Measurements from ENCODE around the gene UGT3A2.

UGT3A2 gene

DNA sequence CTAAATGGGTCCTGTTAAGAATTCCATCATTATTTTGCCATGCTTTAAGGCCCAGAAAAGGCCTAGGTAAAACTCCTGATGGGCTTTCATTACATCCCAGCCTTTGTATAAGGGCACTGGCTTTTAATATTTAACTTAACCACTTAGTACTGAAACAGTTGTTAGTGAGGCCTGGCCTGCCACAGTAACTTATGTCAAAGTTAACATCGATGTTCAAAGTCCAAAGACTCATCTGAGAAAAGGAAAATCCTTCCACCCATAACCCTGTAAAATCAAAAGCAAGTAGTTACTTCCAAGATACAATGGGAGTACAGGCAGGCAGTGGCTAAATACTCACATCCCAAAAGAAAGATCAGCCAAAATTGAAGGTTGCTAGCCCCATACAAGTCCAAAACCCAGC, 60.5 kb downstream of the UGT3A2 start:
- no peak for DNase-seq (ENCODE audit: low spot score)

DNA sequence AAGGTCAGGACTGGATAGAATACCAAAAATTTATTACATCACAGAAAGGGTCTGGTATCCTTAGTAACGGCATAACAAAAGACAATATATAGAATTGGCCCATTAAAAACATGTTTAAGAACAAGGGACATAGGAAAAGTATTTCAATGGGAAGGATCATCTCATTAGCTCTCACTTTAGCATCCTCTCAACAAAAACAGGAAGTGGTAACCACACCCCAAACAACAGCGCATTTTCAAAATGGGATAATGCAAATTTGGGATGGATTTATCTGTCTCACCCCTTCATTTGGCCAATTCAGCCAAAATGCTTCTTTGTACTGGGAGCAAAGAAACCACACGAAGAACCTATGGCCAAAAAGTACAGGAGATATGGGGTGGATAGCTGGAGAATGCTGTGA, 65.7 kb downstream of the UGT3A2 start:
- DNase-seq (ENCODE audit: low spot score), result no peak

DNA sequence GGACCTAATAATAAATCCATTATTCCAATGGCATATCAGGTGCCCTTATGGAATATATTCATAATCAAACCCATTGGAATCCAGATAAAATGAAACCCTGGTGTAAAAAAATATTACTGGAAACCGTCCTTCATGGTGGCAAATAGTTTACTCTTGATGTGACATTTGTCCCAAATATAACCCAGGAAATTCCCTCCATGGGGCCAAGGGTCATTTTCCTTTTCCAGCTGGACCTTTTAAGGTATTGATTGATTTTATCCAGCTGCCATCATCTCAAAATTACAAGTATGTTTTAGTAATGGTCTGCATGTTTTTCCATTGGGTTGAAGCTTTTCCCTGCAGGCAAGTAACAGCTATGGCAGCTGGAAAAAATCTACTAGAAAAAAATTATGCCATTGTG, 67.1 kb downstream of the UGT3A2 start:
- DNase-seq (ENCODE audit: low spot score), result no peak

DNA sequence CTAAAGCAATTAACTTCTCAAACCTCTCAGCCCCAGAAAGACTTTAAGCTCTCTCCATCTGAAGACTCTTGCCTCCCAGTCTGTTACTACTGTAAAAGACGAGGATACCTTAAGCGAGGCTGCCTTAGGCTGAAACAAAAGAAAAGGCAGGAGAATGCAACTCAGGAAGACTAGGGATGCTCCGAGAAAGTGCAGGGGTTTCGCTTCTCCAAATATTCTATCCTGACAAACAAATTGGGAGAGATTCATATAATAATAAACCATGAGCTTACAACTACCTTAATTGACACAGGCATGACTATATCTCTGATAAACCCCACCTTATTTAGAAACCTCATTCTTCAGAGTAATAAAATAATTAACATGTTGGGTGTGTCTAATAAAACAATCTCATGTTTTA, 70.6 kb downstream of the UGT3A2 start:
- no peak for DNase-seq (ENCODE audit: low spot score)

DNA sequence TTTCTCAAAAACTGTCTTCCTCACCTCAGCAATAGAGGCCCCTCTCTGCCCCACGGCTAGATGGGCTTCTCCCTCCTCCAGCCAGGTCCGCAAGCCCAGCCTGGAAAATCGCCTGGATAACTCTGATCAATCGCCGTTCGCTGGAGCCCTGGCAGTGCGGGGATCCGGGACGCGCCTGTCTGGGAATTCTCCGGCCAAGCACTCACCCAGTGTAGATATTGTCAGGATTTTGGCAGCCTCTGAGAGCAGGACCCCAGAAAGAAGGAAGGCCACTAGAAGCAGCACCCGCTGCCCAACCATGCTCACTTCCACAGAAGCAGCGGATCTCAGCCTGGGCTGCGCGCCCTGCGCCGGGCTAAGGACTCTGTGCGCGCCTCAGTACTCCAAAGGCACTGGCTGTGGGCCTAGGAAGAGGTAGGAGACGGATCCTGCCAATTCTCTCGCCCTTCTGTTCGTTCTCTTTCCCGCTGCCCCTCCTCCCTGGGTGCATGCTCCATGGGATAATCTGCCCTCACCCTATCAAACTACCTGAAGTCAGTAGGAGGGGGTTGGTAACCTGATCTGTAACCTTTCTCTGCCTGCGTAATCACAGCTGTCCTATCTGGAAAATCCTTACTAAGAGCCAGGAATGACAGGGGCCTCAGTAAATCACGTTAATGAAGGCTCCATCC, 75.6 kb downstream of the UGT3A2 start, which contains the start of gene UGT3A1:
Gene UGT3A1 (minus strand): TSS at position 450 of the 671 bp plus-strand sequence. CDS start 150 bp downstream, at position 300.
- no peak for DNase-seq (ENCODE audit: low spot score)

DNA sequence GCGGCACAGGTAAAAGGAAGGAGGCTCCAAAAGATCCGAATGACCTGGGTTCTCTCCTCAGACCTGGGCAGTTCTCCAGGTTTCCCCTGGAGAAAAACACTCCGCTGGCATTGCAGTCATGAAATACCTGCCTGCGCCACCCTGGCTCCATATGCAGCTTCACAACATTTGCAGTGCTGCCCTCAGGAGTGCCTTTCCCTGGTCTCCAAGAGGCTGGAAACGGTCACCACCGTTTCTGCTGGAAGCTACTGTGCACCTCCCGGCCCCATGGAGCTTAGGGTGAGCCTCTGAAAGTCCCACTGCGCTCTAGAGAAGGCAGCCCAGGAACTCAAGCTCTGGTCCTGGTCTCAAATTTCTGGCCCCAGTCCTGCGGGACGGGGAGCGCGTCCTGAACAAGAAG, 76.2 kb downstream of the UGT3A2 start:
- DNase-seq (ENCODE audit: low spot score), result no peak

DNA sequence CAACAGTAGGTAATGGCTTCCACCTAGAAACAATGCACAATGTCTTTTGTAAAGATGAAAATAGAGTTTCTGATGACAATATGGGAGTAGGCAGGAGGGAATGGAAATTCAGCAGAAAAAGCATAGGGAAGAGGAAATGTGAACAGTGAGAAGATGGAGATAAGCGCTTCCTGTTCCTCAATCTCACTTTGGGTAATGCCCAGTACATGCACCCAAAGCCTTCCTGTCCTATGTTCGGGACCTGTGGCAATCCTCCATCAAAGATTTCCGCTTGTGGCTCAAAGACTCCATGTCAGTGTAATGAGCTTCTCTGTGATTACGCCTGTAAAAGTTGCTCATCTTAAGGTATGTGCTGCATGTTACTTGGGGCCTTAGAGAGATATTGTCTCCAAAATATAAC, 78.2 kb downstream of the UGT3A2 start:
- DNase-seq (ENCODE audit: low spot score), result no peak

DNA sequence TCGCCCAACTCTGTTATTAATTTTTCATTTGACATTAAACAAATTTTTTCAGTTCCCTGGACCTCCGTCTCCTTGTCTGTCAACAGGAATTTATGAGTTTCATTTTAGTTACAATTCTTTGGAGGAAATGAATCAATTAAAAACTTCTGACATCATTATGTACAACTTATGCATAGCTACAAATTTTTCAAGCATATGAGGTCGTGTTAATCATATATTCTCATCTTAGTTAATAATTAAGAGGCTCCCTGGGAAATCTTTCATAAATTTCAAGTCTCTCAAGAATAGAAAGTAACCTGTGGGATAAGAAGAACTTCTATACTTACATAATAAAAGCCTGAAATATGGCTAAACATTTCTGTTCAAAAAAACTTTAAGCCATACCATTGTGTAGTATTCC, 78.9 kb downstream of the UGT3A2 start:
- DNase-seq (ENCODE audit: low spot score), result no peak
